ENCODE results near the gene MTF2. TPM values are rescaled to one million over a fixed set of nuclear protein-coding genes. Genes with fewer than 3 reads are reported as not detected.

The MTF2 gene
- total and polyA plus RNA-seq, 9 of the 15 experiments (the other 6 are each of a cell fraction or from before 2014, with no cell fraction given) = 29.3 to 124 (median 57.7) TPM

GRCh38 chr1:93033029-93033428 lies 46.1 kb upstream of the MTF2 start (continued):
- no peak for TF ChIP-seq ZNF511 (CRISPR knock-in tag; IDR thresholded peaks at IDR 0.05)
- peak; percentile 17; the same call in 1 of the 2 replicates for TF ChIP-seq FOSL1 (tag; conservative IDR thresholded peaks at IDR 0.05)
- TF ChIP-seq NFATC3 (IDR thresholded peaks at IDR 0.05) = no peak
- no peak for TF ChIP-seq BRCA1 (IDR thresholded peaks at IDR 0.05)
- TF ChIP-seq BRCA1 (CRISPR knock-in tag; IDR thresholded peaks at IDR 0.05) = no peak
- TF ChIP-seq ZNF586 (CRISPR knock-in tag; conservative IDR thresholded peaks at IDR 0.05) = no peak
- no peak for TF ChIP-seq ZNF609 (CRISPR knock-in tag; IDR thresholded peaks at IDR 0.05; ENCODE audit: borderline replicate concordance)
- peak; percentile 76 for TF ChIP-seq MEIS2 (IDR thresholded peaks at IDR 0.05; ENCODE audit: partially characterized antibody)
- no peak for TF ChIP-seq MBD1 (CRISPR knock-in tag; IDR thresholded peaks at IDR 0.05)
- TF ChIP-seq FOXK1 (CRISPR knock-in tag; IDR thresholded peaks at IDR 0.05; ENCODE audit: borderline replicate concordance) = no peak
- no peak for TF ChIP-seq RFX7 (CRISPR knock-in tag; IDR thresholded peaks at IDR 0.05)
- TF ChIP-seq THRAP3 (IDR thresholded peaks at IDR 0.05; ENCODE audit: borderline replicate concordance) = no peak
- TF ChIP-seq ZNF707 (CRISPR knock-in tag; conservative IDR thresholded peaks at IDR 0.05) = no peak
- no peak for TF ChIP-seq KLF10 (CRISPR knock-in tag; IDR thresholded peaks at IDR 0.05)
- peak; percentile 28 to 49; a peak in 2 of 4 replicates for TF ChIP-seq FOXK2 (conservative IDR thresholded peaks at IDR 0.05 in 1 of 2, IDR thresholded peaks at IDR 0.05 in 1 of 2; ENCODE audit: low read depth in 2 of 2)
- no peak for TF ChIP-seq ETV5 (CRISPR knock-in tag; IDR thresholded peaks at IDR 0.05; ENCODE audit: low read depth)
- no peak for TF ChIP-seq ZNF583 (CRISPR knock-in tag; IDR thresholded peaks at IDR 0.05)
- no peak for TF ChIP-seq NKRF (IDR thresholded peaks at IDR 0.05; ENCODE audit: borderline replicate concordance)
- TF ChIP-seq CAMTA2 (CRISPR knock-in tag; conservative IDR thresholded peaks at IDR 0.05) = no peak
- TF ChIP-seq, protein P1, sequence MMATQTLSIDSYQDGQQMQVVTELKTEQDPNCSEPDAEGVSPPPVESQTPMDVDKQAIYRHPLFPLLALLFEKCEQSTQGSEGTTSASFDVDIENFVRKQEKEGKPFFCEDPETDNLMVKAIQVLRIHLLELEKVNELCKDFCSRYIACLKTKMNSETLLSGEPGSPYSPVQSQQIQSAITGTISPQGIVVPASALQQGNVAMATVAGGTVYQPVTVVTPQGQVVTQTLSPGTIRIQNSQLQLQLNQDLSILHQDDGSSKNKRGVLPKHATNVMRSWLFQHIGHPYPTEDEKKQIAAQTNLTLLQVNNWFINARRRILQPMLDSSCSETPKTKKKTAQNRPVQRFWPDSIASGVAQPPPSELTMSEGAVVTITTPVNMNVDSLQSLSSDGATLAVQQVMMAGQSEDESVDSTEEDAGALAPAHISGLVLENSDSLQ (IDR thresholded peaks at IDR 0.05) = peak; percentile 64
- peak; percentile 95 for TF ChIP-seq MAFF (IDR thresholded peaks at IDR 0.05; ENCODE audit: low read length)

Data from K562 (cell line).